GM12874 (cell line): Measurements from ENCODE around the gene SIRPB2.

Experiments used
- CTCF ChIP-seq: IDR thresholded peaks from 2 replicates; pipeline ENCODE4 v1.5.1; 2011; ENCODE audit warnings: low read depth, mild to moderate bottlenecking, control low read depth, low read length, moderate library complexity; ENCODE audit not compliant: insufficient read depth

The SIRPB2 gene

GRCh38 chr20:1533059-1533458 is 41.8 kb upstream of the SIRPB2 start:
- TF ChIP-seq CTCF = peak; percentile 29; the same call in 1 of the 2 replicates

DNA sequence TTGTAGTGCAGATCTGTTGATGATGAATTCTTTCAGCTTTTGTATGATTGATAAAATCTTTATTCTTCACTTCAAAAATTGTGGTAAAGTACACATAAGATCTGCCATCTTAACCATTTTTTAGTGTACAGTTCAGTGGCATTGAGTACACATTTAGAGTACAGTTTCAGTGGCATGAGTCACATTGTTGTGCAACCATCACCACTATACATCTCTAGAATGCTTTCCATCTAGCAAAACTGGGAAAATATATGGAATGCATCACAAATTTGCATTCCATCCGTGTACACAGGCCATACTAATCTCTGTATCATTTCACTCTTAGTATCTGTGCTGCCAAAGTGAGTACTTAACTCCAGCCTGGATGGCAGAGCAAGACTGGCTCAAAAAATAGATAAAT is 37.6 kb upstream of the SIRPB2 start:
- no peak for TF ChIP-seq CTCF

DNA sequence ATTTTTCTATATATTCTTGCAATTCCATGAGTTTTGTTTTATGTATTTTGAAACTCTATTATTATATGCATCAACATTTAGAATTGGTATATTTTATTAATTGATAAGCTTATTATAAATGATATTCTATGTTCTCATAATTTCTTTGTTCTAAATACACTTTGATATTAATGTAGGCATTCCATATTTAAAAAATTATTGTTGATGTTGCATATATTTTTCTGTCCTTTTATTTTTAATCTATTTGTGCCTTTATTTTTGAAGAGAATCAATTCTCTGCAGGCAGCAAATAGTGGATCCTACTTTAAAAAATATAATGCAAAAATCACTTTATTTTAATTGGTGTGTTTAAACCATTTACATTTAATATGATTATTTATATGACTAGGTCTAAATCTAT is 36.7 kb upstream of the SIRPB2 start:
- TF ChIP-seq CTCF = no peak

DNA sequence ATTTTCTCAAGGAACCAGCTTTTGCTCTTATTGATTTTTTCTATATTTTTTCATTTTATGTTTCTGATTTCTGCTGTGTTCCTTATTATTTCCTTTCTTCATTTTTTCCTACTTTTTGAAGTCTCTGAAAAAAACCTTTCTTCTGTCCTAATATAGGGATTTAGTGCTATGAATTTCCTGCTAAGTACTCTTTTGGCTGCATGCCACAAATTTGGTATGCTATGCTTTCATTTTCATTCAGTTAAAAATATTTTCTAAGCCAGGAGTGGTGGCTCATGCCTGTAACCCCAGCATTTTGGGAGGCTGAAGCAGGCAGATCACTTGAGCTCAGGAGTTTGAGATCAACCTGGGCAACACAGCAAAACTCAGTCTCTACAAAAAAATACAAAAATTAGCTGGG is 35.7 kb upstream of the SIRPB2 start:
- TF ChIP-seq CTCF = no peak

DNA sequence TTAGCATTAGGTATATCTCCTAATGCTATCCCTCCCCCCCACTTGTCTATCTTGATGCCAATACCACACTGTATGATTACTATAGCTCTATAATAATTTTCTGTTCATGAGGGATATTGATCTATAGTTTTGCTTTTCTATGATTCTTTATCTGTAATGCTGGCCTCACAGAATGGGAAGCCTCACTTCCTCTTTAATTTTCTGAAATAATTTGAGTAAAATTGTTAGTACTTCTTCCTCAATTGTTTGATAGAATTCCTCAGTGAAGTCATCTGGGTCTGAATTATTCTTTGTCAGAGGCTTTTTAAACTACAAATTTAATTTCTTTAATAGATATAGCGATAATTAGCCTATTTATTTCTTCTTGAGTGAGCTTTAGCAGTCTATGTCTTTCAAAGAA is 35.1 kb upstream of the SIRPB2 start:
- no peak for TF ChIP-seq CTCF

- TF ChIP-seq CTCF = no peak
Measured at GRCh38 chr20:1524004-1524403, 32.8 kb upstream of the SIRPB2 start.

DNA sequence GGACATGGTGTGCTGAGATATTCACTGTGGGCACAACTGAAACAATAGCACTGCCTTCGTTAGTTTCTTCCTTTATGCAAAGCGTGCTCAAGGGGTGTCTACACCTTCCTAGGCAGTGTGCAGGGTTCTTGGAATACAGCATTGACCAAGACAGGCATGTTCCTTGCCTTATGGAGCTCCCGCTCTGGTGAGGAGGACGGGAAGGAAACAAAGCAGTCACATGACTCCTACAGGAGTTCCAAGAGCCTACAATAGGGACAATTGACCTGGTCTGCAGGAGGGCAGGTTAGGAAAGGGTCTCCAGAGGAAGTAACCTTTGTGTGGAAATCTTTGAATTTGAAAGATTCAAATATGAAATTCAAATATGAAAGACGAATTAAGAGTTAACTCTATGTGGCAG is 25.8 kb upstream of the SIRPB2 start:
- no peak for TF ChIP-seq CTCF

- TF ChIP-seq CTCF = no peak
Measured at GRCh38 chr20:1513801-1514200, 22.6 kb upstream of the SIRPB2 start.
